Activated CD8-positive, alpha-beta T cell treated with anti-CD3 and anti-CD28 coated beads for 36 hours (primary cell): ENCODE measurements around the gene ADARB1. TPM values are rescaled to one million over a fixed set of nuclear protein-coding genes. Genes with fewer than 3 reads are reported as not detected.
"Not testable (repeated sequence)": the region's sequence is repeated elsewhere in the genome, so short reads cannot be mapped to it uniquely, and the experiment has no call there.

ENCODE experiments used
- ATAC-seq: fragments of 200-7000 bp; cut with Tn5 transposase; one replicate; pipeline ENCODE4 v1.10.0; 2021; ENCODE audit warnings: mild to moderate bottlenecking, moderate library complexity
- CTCF ChIA-PET: fragments of 350-600 bp; sonication (Branson Sonifier 250); formaldehyde crosslinking; loops from one replicate; lab custom pipeline; 2021; ENCODE audit warnings: antibody characterized with exemption; lab: Charles Lee
- POLR2A ChIA-PET: fragments of 350-600 bp; sonication (Branson Sonifier 250); formaldehyde crosslinking; loops from one replicate; lab custom pipeline; 2021; ENCODE audit warnings: antibody characterized with exemption; lab: Charles Lee
- DNase-seq: peaks from one replicate; pipeline ENCODE4 v3.0.0-alpha.2; 2020
- H3K27ac Mint-ChIP-seq: one replicate; pipeline ENCODE4 v1.8.0; 2021; ENCODE audit warnings: mild to moderate bottlenecking, mixed read lengths
- H3K27me3 Mint-ChIP-seq: one replicate; pipeline ENCODE4 v1.8.0; 2021; ENCODE audit warnings: mixed read lengths
- H3K36me3 Mint-ChIP-seq: one replicate; pipeline ENCODE4 v1.8.0; 2021; ENCODE audit warnings: low read depth, mixed read lengths
- H3K4me1 Mint-ChIP-seq: one replicate; pipeline ENCODE4 v1.8.0; 2021; ENCODE audit warnings: low read depth, mixed read lengths
- H3K4me3 Mint-ChIP-seq: one replicate; pipeline ENCODE4 v1.8.0; 2021; ENCODE audit warnings: mild to moderate bottlenecking, moderate library complexity, mixed read lengths
- H3K9me3 Mint-ChIP-seq: one replicate; pipeline ENCODE4 v1.8.0; 2021; ENCODE audit warnings: mixed read lengths
- CTCF ChIP-seq: fragments of 200-600 bp; IDR thresholded peaks from one replicate; pipeline ENCODE4 v1.8.0; 2022; ENCODE audit warnings: antibody characterized with exemption, mild to moderate bottlenecking
- intact Hi-C: fragments of 100-400 bp; cut with micrococcal nuclease; formaldehyde crosslinking; loops from one replicate; pipeline ENCODE4 v1.10.0; 2022
- total RNA-seq, 2 experiments: library from RNA; stranded (reverse); gene quantifications; one replicate each; pipeline ENCODE4 v1.2.3, GENCODE V29; 2021

The ADARB1 gene
- total RNA-seq, 2 experiments from 2014 or later: 36.2 to 37.1 TPM

- H3K4me1 Mint-ChIP-seq: no peaks in the 10 kb centered on the region
- H3K27me3 Mint-ChIP-seq: no peaks in the 10 kb centered on the region
- H3K36me3 Mint-ChIP-seq: peaks cover 6% of the 10 kb centered on the region
- POLR2A ChIA-PET: interaction anchor here (0.8 kb wide), 1 partner anchor 17 kb away, joined by 3 read pairs; no protein-coding TSS in a partner anchor
- no peak overlapping the region for H3K4me3 Mint-ChIP-seq
- ATAC-seq (no peak), DNase-seq (no peak)
- TF ChIP-seq CTCF: no peak
- H3K9me3 Mint-ChIP-seq: no peaks in the 10 kb centered on the region
- no peak overlapping the region for H3K27ac Mint-ChIP-seq
- intact Hi-C loops: loop anchor here (5.0 to 10.0 kb wide), 2 partner anchors 65 to 192 kb away; partner anchors contain the start of gene ADARB1
- CTCF ChIA-PET: interaction anchor here (0.7 to 8.1 kb wide), 20 partner anchors 12 to 312 kb away, joined by 3 to 158 read pairs (median 11); partner anchors contain the start of genes POFUT2 and SLX9
These were observed 65.1 kb downstream of the ADARB1 start for GRCh38 chr21:45139473-45139872.

DNA sequence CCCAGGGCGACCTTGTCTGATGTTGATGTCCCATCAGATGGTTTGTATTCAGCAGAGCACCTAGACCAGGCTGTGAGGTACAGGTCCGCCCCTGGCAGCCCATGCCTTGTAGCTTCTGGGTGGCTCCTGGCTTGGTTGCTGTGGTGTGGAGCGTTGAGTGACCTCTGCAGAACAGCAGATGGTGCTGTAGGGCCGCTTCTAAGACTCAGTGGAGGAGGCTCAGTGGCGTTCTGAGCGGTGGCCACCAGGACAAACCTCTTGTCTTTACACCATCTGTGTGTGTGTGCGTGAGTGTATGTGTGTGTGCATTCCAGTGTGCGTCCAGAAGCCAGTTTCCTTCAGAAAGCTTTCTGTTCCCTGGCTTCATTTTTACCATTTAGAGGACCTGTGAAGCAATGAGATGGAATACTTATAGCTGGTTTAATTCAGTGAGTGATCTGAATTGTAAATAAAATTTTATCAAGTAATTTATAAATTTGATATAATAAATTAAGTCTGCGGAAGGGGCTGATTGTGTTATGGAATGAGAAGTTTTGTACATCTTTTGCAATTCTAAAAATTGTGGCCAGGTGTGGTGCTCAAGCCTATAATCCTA is 66.1 kb downstream of the ADARB1 start:
- ATAC-seq (peak; percentile 92), DNase-seq (peak; percentile 81)
- TF ChIP-seq CTCF: peak; percentile 67
- peaks cover 6% of the 10 kb centered on the region for H3K36me3 Mint-ChIP-seq
- intact Hi-C loops: no loop called here
- H3K4me3 Mint-ChIP-seq: no peak overlapping the region
- no peaks in the 10 kb centered on the region for H3K9me3 Mint-ChIP-seq
- no peak overlapping the region for H3K27ac Mint-ChIP-seq
- ChIA-PET CTCF (interaction anchor here (0.5 to 8.1 kb wide), 25 partner anchors 8 to 679 kb away, joined by 3 to 158 read pairs (median 4); partner anchors contain the start of genes POFUT2 and SLX9), POLR2A (interaction anchor here (1.3 kb wide), 1 partner anchor 179 kb away, joined by 4 read pairs; no protein-coding TSS in a partner anchor)
- no peaks in the 10 kb centered on the region for H3K4me1 Mint-ChIP-seq
- no peaks in the 10 kb centered on the region for H3K27me3 Mint-ChIP-seq

DNA sequence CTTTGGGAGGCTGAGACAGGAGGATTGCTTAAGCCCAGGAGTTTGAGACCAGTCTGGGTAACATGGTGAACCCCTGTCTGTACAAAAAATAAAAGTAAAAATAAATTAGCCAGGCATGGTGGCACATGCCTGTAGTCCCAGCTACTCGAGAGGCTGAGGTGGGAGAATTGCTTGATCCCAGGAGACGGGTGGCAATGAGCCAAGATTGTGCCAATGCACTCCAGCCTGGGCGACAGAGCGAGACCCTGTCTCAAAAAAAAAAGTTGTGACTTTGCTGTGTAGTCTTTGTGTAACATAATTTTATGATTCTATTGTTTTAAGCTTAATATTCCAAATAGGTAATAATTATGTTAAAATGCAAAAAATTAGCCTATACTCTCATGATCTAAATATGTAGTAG is 66.6 kb downstream of the ADARB1 start:
- CTCF ChIA-PET: interaction anchor here (0.6 to 8.1 kb wide), 18 partner anchors 7 to 679 kb away, joined by 3 to 158 read pairs (median 6); partner anchors contain the start of gene SLX9
- intact Hi-C loops: not testable (repeated sequence)

GRCh38 chr21:45141507-45141906 is 67.1 kb downstream of the ADARB1 start:
- intact Hi-C loops: no loop called here
- ATAC-seq: no peak
- Mint-ChIP-seq H3K4me1 (no peaks in the 10 kb centered on the region), H3K9me3 (no peaks in the 10 kb centered on the region), H3K36me3 (peaks cover 12% of the 10 kb centered on the region), H3K4me3 (no peak overlapping the region), H3K27ac (no peak overlapping the region), H3K27me3 (no peaks in the 10 kb centered on the region)
- DNase-seq: no peak
- no peak for TF ChIP-seq CTCF
- ChIA-PET POLR2A (interaction anchor here (1.3 kb wide), 1 partner anchor 10 kb away, joined by 3 read pairs; no protein-coding TSS in a partner anchor), CTCF (interaction anchor here (1.0 to 8.1 kb wide), 8 partner anchors 11 to 196 kb away, joined by 3 to 158 read pairs (median 27); partner anchors contain the start of gene SLX9)

More for the DNA sequence above, 66.6 kb downstream of the ADARB1 start:
- not testable (repeated sequence) for H3K4me3 Mint-ChIP-seq, H3K27ac Mint-ChIP-seq, H3K4me1 Mint-ChIP-seq, H3K36me3 Mint-ChIP-seq, H3K27me3 Mint-ChIP-seq, ATAC-seq, DNase-seq, H3K9me3 Mint-ChIP-seq
- POLR2A ChIA-PET: interaction anchor here (1.3 kb wide), 1 partner anchor 179 kb away, joined by 4 read pairs; no protein-coding TSS in a partner anchor

GRCh38 chr21:45142469-45143308 is 68.3 kb downstream of the ADARB1 start:
- H3K27ac Mint-ChIP-seq: no peak overlapping the region
- no peak for TF ChIP-seq CTCF
- DNase-seq: no peak
- ChIA-PET CTCF (interaction anchor here (7.4 to 8.1 kb wide), 3 partner anchors 10 to 197 kb away, joined by 74 to 158 read pairs (median 152); partner anchors contain the start of gene SLX9), POLR2A (interaction anchor here (1.3 kb wide), 1 partner anchor 9 kb away, joined by 3 read pairs; no protein-coding TSS in a partner anchor)
- no peaks in the 10 kb centered on the region for H3K27me3 Mint-ChIP-seq
- no peak overlapping the region for H3K4me3 Mint-ChIP-seq
- H3K4me1 Mint-ChIP-seq: no peaks in the 10 kb centered on the region
- peaks cover 11% of the 10 kb centered on the region for H3K36me3 Mint-ChIP-seq
- intact Hi-C loops: no loop called here
- H3K9me3 Mint-ChIP-seq: no peaks in the 10 kb centered on the region
- no peak for ATAC-seq
